Measurements from ENCODE around the gene PLK4. TPM values are rescaled to one million over a fixed set of nuclear protein-coding genes. Genes with fewer than 3 reads are reported as not detected.
"Not testable (repeated sequence)": the region's sequence is repeated elsewhere in the genome, so short reads cannot be mapped to it uniquely, and the experiment has no call there.

PLK4 gene
- total RNA-seq, 1 donor from 2014 or later, result 0.69 TPM

DNA sequence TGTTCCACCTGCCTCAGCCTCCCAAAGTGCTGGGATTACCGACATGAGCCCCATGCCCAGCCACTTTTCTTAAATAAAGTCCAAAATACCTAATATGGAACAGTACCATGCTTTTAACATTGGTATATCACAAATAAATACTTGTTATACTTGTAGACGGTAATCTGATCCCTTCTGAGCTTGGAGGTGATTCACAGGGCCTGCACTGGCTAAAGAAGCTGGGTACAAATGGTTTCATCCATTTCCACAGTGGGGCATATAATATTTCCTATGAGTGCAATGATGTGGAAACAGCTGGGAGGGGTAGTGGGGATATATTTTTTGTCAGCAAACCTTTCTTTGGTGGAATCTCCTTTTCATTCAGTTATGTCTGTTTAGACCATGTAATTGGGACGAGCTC lies 35.8 kb downstream of the PLK4 start:
- no peak for DNase-seq
- ATAC-seq, result no peak
- intact Hi-C loops (cut with DNase I), result no loop called here
- no peak overlapping the region for H3K4me3 ChIP-seq
- TF ChIP-seq, protein P1, sequence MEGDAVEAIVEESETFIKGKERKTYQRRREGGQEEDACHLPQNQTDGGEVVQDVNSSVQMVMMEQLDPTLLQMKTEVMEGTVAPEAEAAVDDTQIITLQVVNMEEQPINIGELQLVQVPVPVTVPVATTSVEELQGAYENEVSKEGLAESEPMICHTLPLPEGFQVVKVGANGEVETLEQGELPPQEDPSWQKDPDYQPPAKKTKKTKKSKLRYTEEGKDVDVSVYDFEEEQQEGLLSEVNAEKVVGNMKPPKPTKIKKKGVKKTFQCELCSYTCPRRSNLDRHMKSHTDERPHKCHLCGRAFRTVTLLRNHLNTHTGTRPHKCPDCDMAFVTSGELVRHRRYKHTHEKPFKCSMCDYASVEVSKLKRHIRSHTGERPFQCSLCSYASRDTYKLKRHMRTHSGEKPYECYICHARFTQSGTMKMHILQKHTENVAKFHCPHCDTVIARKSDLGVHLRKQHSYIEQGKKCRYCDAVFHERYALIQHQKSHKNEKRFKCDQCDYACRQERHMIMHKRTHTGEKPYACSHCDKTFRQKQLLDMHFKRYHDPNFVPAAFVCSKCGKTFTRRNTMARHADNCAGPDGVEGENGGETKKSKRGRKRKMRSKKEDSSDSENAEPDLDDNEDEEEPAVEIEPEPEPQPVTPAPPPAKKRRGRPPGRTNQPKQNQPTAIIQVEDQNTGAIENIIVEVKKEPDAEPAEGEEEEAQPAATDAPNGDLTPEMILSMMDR (IDR thresholded peaks at IDR 0.05), result no peak
- peaks cover 28% of the 10 kb centered on the region for H3K36me3 ChIP-seq
- no peaks in the 10 kb centered on the region for H3K9me3 ChIP-seq
- no peak overlapping the region for H3K27ac ChIP-seq
- H3K27me3 ChIP-seq, result no peaks in the 10 kb centered on the region
- H3K4me1 ChIP-seq, result no peaks in the 10 kb centered on the region

GRCh38 chr4:127917151-127917550 lies 36.5 kb downstream of the PLK4 start:
- DNase-seq (no peak), ATAC-seq (no peak)
- no peaks in the 10 kb centered on the region for H3K4me1 ChIP-seq
- H3K27me3 ChIP-seq, result no peaks in the 10 kb centered on the region
- no peaks in the 10 kb centered on the region for H3K9me3 ChIP-seq
- H3K36me3 ChIP-seq, result peaks cover 34% of the 10 kb centered on the region
- intact Hi-C loops (cut with DNase I), result no loop called here
- H3K27ac ChIP-seq, result no peak overlapping the region
- no peak overlapping the region for H3K4me3 ChIP-seq
- TF ChIP-seq, protein P1 (IDR thresholded peaks at IDR 0.05), result no peak

DNA sequence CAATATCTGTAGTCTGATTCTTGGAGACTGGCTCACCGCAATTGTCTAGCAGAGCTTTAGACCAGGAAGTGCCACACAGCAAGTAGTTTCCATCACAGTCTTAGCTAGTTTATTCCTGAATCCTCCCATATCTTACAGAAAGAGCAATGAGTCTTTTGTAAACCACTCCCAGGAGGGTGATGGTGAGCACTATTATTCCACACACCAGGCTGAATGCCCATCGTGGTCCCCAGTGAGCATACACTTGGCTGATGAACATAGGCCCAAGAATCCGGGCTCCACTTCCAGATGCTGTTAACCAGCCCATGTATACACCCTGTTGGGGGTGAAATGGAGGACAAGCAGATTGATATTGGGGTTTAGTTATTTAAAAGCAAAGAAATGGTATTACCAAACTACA lies 39.8 kb downstream of the PLK4 start:
- ATAC-seq, result no peak
- Histone ChIP-seq H3K27me3 (no peaks in the 10 kb centered on the region), H3K4me1 (no peaks in the 10 kb centered on the region), H3K36me3 (peaks cover 36% of the 10 kb centered on the region), H3K4me3 (no peak overlapping the region), H3K9me3 (no peaks in the 10 kb centered on the region), H3K27ac (no peak overlapping the region)
- DNase-seq, result no peak
- TF ChIP-seq, protein P1 (IDR thresholded peaks at IDR 0.05), result no peak
- intact Hi-C loops (cut with DNase I), result no loop called here

DNA sequence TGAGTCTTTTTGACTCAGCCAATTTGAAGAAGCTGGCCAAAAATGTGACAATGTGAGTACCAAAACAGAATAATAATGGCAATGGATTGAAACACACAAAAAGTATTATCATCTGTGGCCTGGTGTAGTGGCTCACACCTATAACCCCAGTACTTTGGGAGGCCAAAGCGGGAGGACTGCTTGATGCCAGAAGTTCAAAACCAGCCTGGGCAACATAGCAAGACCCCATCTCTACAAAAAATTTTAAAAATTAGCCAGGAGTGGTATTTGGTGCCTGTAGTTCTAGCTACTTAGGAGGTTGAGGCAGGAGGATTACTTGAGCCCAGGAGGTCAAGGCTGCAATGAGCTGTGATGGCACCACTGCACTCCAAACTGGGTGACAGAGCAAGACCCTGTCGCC lies 41.5 kb downstream of the PLK4 start:
- H3K9me3 ChIP-seq, result no peaks in the 10 kb centered on the region
- intact Hi-C loops (cut with DNase I), result no loop called here
- peaks cover 32% of the 10 kb centered on the region for H3K36me3 ChIP-seq
- H3K4me1 ChIP-seq, result no peaks in the 10 kb centered on the region
- DNase-seq (no peak), ATAC-seq (no peak)
- TF ChIP-seq, protein P1 (IDR thresholded peaks at IDR 0.05), result no peak
- no peak overlapping the region for H3K4me3 ChIP-seq
- H3K27me3 ChIP-seq, result no peaks in the 10 kb centered on the region
- no peak overlapping the region for H3K27ac ChIP-seq

DNA sequence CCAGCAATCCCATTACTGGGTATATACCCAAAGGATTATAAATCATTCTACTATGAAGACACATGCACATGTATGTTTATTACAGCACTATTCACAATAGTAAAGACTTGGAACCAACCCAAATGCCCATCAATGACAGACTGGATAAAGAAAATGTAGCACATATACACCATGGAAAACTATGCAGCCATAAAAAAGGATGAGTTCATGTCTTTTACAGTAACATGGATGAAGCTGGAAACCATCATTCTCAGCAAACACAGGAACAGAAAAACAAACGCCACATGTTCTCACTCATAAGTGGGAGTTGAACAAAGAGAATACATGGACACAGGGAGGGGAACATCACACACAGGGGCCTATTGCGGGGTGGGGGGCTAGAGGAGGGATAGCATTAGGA lies 45.0 kb downstream of the PLK4 start:
- H3K4me3 ChIP-seq; H3K27ac ChIP-seq; intact Hi-C loops (cut with DNase I); DNase-seq; H3K27me3 ChIP-seq; ATAC-seq; H3K4me1 ChIP-seq; H3K9me3 ChIP-seq: not testable (repeated sequence)
- peaks cover 29% of the 10 kb centered on the region for H3K36me3 ChIP-seq

GRCh38 chr4:127930175-127930574 lies 49.5 kb downstream of the PLK4 start:
- peaks cover 15% of the 10 kb centered on the region for H3K36me3 ChIP-seq
- H3K27me3 ChIP-seq, result no peaks in the 10 kb centered on the region
- no peak for DNase-seq
- no peaks in the 10 kb centered on the region for H3K9me3 ChIP-seq
- H3K4me3 ChIP-seq, result no peak overlapping the region
- no peaks in the 10 kb centered on the region for H3K4me1 ChIP-seq
- intact Hi-C loops (cut with DNase I), result no loop called here
- H3K27ac ChIP-seq, result no peak overlapping the region
- TF ChIP-seq, protein P1 (IDR thresholded peaks at IDR 0.05), result no peak
- ATAC-seq, result no peak

- H3K4me3 ChIP-seq; ATAC-seq; H3K27ac ChIP-seq; H3K27me3 ChIP-seq; H3K9me3 ChIP-seq; H3K4me1 ChIP-seq; DNase-seq; intact Hi-C loops (cut with DNase I): not testable (repeated sequence)
- peaks cover 15% of the 10 kb centered on the region for H3K36me3 ChIP-seq
Observed at GRCh38 chr4:127931836-127932235, 51.1 kb downstream of the PLK4 start.
